Loucy (cell line): ENCODE measurements around the gene PELI2.

Experiments
- H2AFZ ChIP-seq: fragments of 200-600 bp; sonication (generic); 2 replicates; pipeline ENCODE4 v1.6.0; 2016; ENCODE audit warnings: antibody characterized with exemption, mild to moderate bottlenecking, low read length, moderate library complexity
- H3F3A ChIP-seq: fragments of 200-600 bp; 2 replicates; pipeline ENCODE4 v1.6.0; 2016; ENCODE audit warnings: antibody characterized with exemption, low read depth, mild to moderate bottlenecking
- H3K27me3 ChIP-seq: fragments of 200-600 bp; sonication (generic); 2 replicates; pipeline ENCODE4 v1.6.1; 2014; ENCODE audit warnings: low read length, mild to moderate bottlenecking; ENCODE audit not compliant: insufficient read depth, poor library complexity, severe bottlenecking
- H3K36me3 ChIP-seq: fragments of 200-600 bp; sonication (generic); 2 replicates; pipeline ENCODE4 v1.6.1; 2016; ENCODE audit warnings: low read length; ENCODE audit not compliant: insufficient read depth
- H3K4me1 ChIP-seq: fragments of 200-600 bp; sonication (generic); 2 replicates; pipeline ENCODE4 v1.5.1; 2014; ENCODE audit warnings: low read length, mild to moderate bottlenecking; ENCODE audit not compliant: insufficient read depth, poor library complexity, severe bottlenecking
- H3K4me2 ChIP-seq: fragments of 200-600 bp; sonication (generic); 2 replicates; pipeline ENCODE4 v1.6.0; 2014; ENCODE audit warnings: antibody characterized with exemption, low read length, low read depth, mild to moderate bottlenecking; ENCODE audit not compliant: poor library complexity, severe bottlenecking
- H3K4me3 ChIP-seq: fragments of 200-600 bp; sonication (generic); 2 replicates; pipeline ENCODE4 v1.5.1; 2014; ENCODE audit warnings: low read length, mild to moderate bottlenecking, mixed read lengths; ENCODE audit not compliant: poor library complexity, severe bottlenecking
- H3K79me2 ChIP-seq: fragments of 200-600 bp; sonication (generic); 2 replicates; pipeline ENCODE4 v1.6.1; 2014; ENCODE audit warnings: low read length; ENCODE audit not compliant: insufficient read depth
- H3K9ac ChIP-seq: fragments of 200-600 bp; sonication (generic); 2 replicates; pipeline ENCODE4 v1.6.0; 2014; ENCODE audit warnings: mild to moderate bottlenecking, low read depth, low read length, moderate library complexity; ENCODE audit not compliant: poor library complexity, severe bottlenecking
- H3K9me2 ChIP-seq: fragments of 200-600 bp; sonication (generic); replicated peaks from 2 replicates; pipeline ENCODE4 v1.6.1; 2016; ENCODE audit warnings: low read depth, low read length, mixed read lengths
- H3K9me3 ChIP-seq: fragments of 200-600 bp; sonication (generic); 2 replicates; pipeline ENCODE4 v1.6.1; 2014; ENCODE audit warnings: mild to moderate bottlenecking, antibody characterized with exemption, low read length, low read depth; ENCODE audit not compliant: insufficient read depth
- H4K20me1 ChIP-seq: fragments of 200-600 bp; sonication (generic); 2 replicates; pipeline ENCODE4 v1.6.0; 2014; ENCODE audit warnings: antibody characterized with exemption, low read length, mild to moderate bottlenecking; ENCODE audit not compliant: insufficient read depth, poor library complexity, severe bottlenecking
- CTCF ChIP-seq: fragments of 200-600 bp; sonication (generic); conservative IDR thresholded peaks from 2 replicates; pipeline ENCODE4 v1.5.1; 2014; ENCODE audit warnings: mild to moderate bottlenecking, antibody characterized with exemption, low read length
- EZH2phosphoT487 ChIP-seq: fragments of 200-600 bp; IDR thresholded peaks from 2 replicates; pipeline ENCODE4 v1.6.1; 2018; ENCODE audit warnings: antibody characterized with exemption, mild to moderate bottlenecking, moderate library complexity, borderline replicate concordance

Gene PELI2

GRCh38 chr14:56108057-56108456 lies 10.2 kb upstream of the PELI2 start:
- Histone ChIP-seq H3K9me3 (no peaks in the 10 kb centered on the region), H3K4me3 (no peak overlapping the region), H2AFZ (no peak overlapping the region), H3K9ac (no peak overlapping the region), H3K4me1 (peaks cover 8% of the 10 kb centered on the region), H4K20me1 (no peaks in the 10 kb centered on the region), H3K36me3 (no peaks in the 10 kb centered on the region), H3K79me2 (no peaks in the 10 kb centered on the region), H3K27me3 (no peaks in the 10 kb centered on the region), H3K4me2 (no peak overlapping the region), H3F3A (no peaks in the 10 kb centered on the region), H3K9me2 (no peaks in the 10 kb centered on the region)
- TF ChIP-seq CTCF (no peak), EZH2phosphoT487 (no peak)

- Histone ChIP-seq H4K20me1 (peaks cover 12% of the 10 kb centered on the region), H3K9me2 (no peaks in the 10 kb centered on the region), H3K27me3 (no peaks in the 10 kb centered on the region), H3K9ac (no peak overlapping the region), H3F3A (0 out of 2 replicates have a peak, but pooled peaks cover 3% of the 10 kb centered on the region), H3K4me1 (peaks cover 11% of the 10 kb centered on the region), H2AFZ (no peak overlapping the region), H3K36me3 (no peaks in the 10 kb centered on the region), H3K4me2 (no peak overlapping the region), H3K79me2 (no peaks in the 10 kb centered on the region), H3K4me3 (no peak overlapping the region), H3K9me3 (no peaks in the 10 kb centered on the region)
- no peak for TF ChIP-seq EZH2phosphoT487
- TF ChIP-seq CTCF: no peak
Measured at GRCh38 chr14:56112781-56113180, 5.4 kb upstream of the PELI2 start.

GRCh38 chr14:56115334-56115870 lies 2.8 kb upstream of the PELI2 start:
- no peaks in the 10 kb centered on the region for H3K36me3 ChIP-seq
- H3K9me3 ChIP-seq: no peaks in the 10 kb centered on the region
- H4K20me1 ChIP-seq: peaks cover 29% of the 10 kb centered on the region
- H3K4me2 ChIP-seq: no peak overlapping the region
- peaks cover 20% of the 10 kb centered on the region for H3K4me1 ChIP-seq
- no peaks in the 10 kb centered on the region for H3K9me2 ChIP-seq
- 0 out of 2 replicates have a peak, but pooled peaks cover 3% of the 10 kb centered on the region for H3F3A ChIP-seq
- H3K79me2 ChIP-seq: peaks cover 22% of the 10 kb centered on the region
- TF ChIP-seq EZH2phosphoT487: no peak
- no peak for TF ChIP-seq CTCF
- no peaks in the 10 kb centered on the region for H3K27me3 ChIP-seq
- H3K4me3 ChIP-seq: no peak overlapping the region
- H2AFZ ChIP-seq: no peak overlapping the region
- H3K9ac ChIP-seq: no peak overlapping the region
